ENCODE measurements around the gene SORCS2. TPM values are rescaled to one million over a fixed set of nuclear protein-coding genes. Genes with fewer than 3 reads are reported as not detected.

SORCS2 gene
- polyA plus RNA-seq, 1 donor (not counting 4 experiments of a cell fraction or from before 2014, with no cell fraction given), result 0.09 TPM

- dilution Hi-C loops (cut with MboI; ENCODE audit: extremely low pct_ligation_motif_present, low sequenced_read_pairs), result no loop called here
- H3K79me2 ChIP-seq (ENCODE audit: control insufficient read depth, insufficient read depth, low read length), result no peaks in the 10 kb centered on the region
- no peaks in the 10 kb centered on the region for H3K36me3 ChIP-seq (ENCODE audit: control insufficient read depth in 2 of 2, extremely low read depth in 1 of 2, insufficient read depth in 2 of 2, low read length in 2 of 2)
- no peaks in the 10 kb centered on the region for H4K20me1 ChIP-seq (ENCODE audit: control insufficient read depth, extremely low read depth, insufficient read depth, low read length)
- no peaks in the 10 kb centered on the region for H3K4me1 ChIP-seq (ENCODE audit: control insufficient read depth, extremely low read depth, insufficient read depth, low read length)
- FAIRE-seq, result no peak
- H3K27me3 ChIP-seq (ENCODE audit: control insufficient read depth, extremely low read depth, insufficient read depth, low read length), result peaks cover 4% of the 10 kb centered on the region
- no peak for DNase-seq (ENCODE audit: low read depth, low spot score)
- TF ChIP-seq CTCF (optimal IDR thresholded peaks at IDR 0.05 in 1 of 3, IDR thresholded peaks at IDR 0.05 in 1 of 3, conservative IDR thresholded peaks at IDR 0.05 in 1 of 3; ENCODE audit: extremely low read depth in 1 of 3, insufficient read depth in 2 of 3, low read length in 3 of 3) (no peak), EZH2 (IDR thresholded peaks at IDR 0.05; ENCODE audit: low read length) (no peak)
- H3K4me3 ChIP-seq (ENCODE audit: control insufficient read depth in 2 of 3, extremely low read depth in 1 of 3, insufficient read depth in 2 of 3, low read depth in 1 of 3, low read length in 3 of 3), result no peak overlapping the region
- no peak overlapping the region for H3K4me2 ChIP-seq (ENCODE audit: control insufficient read depth, extremely low read depth, insufficient read depth, low read depth, low read length)
- peaks cover 3% of the 10 kb centered on the region for H3K9me3 ChIP-seq (ENCODE audit: control insufficient read depth, low read depth, low read length)
- H3K9me1 ChIP-seq (ENCODE audit: control insufficient read depth, extremely low read depth, insufficient read depth, low read length), result no peaks in the 10 kb centered on the region
- no peak overlapping the region for H3K9ac ChIP-seq (ENCODE audit: control insufficient read depth, extremely low read depth, insufficient read depth, low read length)
- H3K27ac ChIP-seq (ENCODE audit: control insufficient read depth, insufficient read depth, low read length), result no peak overlapping the region
- H2AFZ ChIP-seq (ENCODE audit: control insufficient read depth, low read length), result no peak overlapping the region
These were observed 41.3 kb downstream of the SORCS2 start for GRCh38 chr4:7233601-7234000.

GRCh38 chr4:7234355-7235029 lies 42.2 kb downstream of the SORCS2 start:
- Histone ChIP-seq H3K9me1 (ENCODE audit: control insufficient read depth, extremely low read depth, insufficient read depth, low read length) (no peaks in the 10 kb centered on the region), H3K79me2 (ENCODE audit: control insufficient read depth, insufficient read depth, low read length) (no peaks in the 10 kb centered on the region), H2AFZ (ENCODE audit: control insufficient read depth, low read length) (no peak overlapping the region), H3K27ac (ENCODE audit: control insufficient read depth, insufficient read depth, low read length) (no peak overlapping the region), H3K27me3 (ENCODE audit: control insufficient read depth, extremely low read depth, insufficient read depth, low read length) (peaks cover 4% of the 10 kb centered on the region), H4K20me1 (ENCODE audit: control insufficient read depth, extremely low read depth, insufficient read depth, low read length) (no peaks in the 10 kb centered on the region), H3K9me3 (ENCODE audit: control insufficient read depth, low read depth, low read length) (peaks cover 3% of the 10 kb centered on the region), H3K4me3 (ENCODE audit: control insufficient read depth in 2 of 3, extremely low read depth in 1 of 3, insufficient read depth in 2 of 3, low read depth in 1 of 3, low read length in 3 of 3) (no peak overlapping the region), H3K9ac (ENCODE audit: control insufficient read depth, extremely low read depth, insufficient read depth, low read length) (no peak overlapping the region), H3K4me2 (ENCODE audit: control insufficient read depth, extremely low read depth, insufficient read depth, low read depth, low read length) (no peak overlapping the region), H3K4me1 (ENCODE audit: control insufficient read depth, extremely low read depth, insufficient read depth, low read length) (no peaks in the 10 kb centered on the region), H3K36me3 (ENCODE audit: control insufficient read depth in 2 of 2, extremely low read depth in 1 of 2, insufficient read depth in 2 of 2, low read length in 2 of 2) (no peaks in the 10 kb centered on the region)
- no peak for FAIRE-seq
- no peak for DNase-seq (ENCODE audit: low read depth, low spot score)
- dilution Hi-C loops (cut with MboI; ENCODE audit: extremely low pct_ligation_motif_present, low sequenced_read_pairs), result no loop called here
- no peak for TF ChIP-seq EZH2 (IDR thresholded peaks at IDR 0.05; ENCODE audit: low read length)
- TF ChIP-seq CTCF (optimal IDR thresholded peaks at IDR 0.05 in 1 of 3, IDR thresholded peaks at IDR 0.05 in 1 of 3, conservative IDR thresholded peaks at IDR 0.05 in 1 of 3; ENCODE audit: extremely low read depth in 1 of 3, insufficient read depth in 2 of 3, low read length in 3 of 3), result no peak

Data from keratinocyte (primary cell).